Hindlimb muscle (tissue), 1 donor: ENCODE results near the gene DUSP15. TPM values are rescaled to one million over a fixed set of nuclear protein-coding genes. Genes with fewer than 3 reads are reported as not detected.
"Not testable (repeated sequence)": the region's sequence is repeated elsewhere in the genome, so short reads cannot be mapped to it uniquely, and the experiment has no call there.

ENCODE experiments used
- DNase-seq: peaks from one replicate; pipeline ENCODE4 v3.0.0-alpha.2; 2013
- polyA plus RNA-seq: library from polyadenylated mRNA; unstranded; fragments of 120-200 nt; gene quantifications from one replicate; pipeline ENCODE4 v1.2.1, GENCODE V29; 2013; ENCODE audit not compliant: insufficient read length

DUSP15 gene
- polyA plus RNA-seq, result 3.0 TPM

- peak; percentile 55 for DNase-seq
These were observed at the start of gene DUSP15, which contains the start of gene TTLL9 for GRCh38 chr20:31869942-31870725. Gene DUSP15 (minus strand): TSS chr20:31870527. CDS start chr20:31870337, 190 bp downstream. Gene TTLL9 (plus strand): TSS chr20:31870634. CDS start chr20:31871127, 493 bp downstream.

DNA sequence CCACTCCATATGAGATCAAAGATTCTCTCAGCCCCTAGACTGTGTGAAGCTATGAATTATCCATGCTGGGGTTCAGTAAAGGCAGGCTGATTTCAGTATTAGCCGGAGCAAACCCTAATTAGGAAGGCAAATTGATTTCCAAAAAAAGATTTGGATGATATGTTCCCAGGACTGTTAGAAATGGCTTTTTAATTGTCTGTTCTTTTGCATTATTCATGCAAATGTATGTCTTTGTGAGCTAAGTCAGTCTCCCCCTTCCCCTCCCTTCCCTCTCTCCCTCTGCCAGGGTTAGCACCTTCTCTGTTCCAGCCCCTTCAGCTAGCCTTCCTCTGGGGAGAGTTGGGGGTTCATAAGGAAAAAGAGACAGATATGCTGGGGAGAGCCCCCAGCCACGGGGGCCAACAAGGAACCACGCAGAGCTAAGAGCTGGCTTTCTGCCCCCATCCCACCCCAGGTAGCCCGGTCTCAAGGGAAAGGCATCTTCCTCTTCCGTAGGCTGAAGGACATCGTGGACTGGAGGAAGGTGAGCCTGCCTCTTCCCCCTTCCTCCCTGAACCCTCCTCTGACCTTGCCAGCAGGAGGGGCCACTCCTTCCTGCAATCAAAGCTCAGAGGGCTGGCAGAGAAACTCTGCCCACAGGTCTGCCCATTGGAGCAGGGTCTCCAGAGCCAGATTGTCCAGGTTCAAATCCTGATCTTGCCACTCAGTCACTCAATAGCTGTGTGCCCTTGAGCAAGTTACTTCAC, 49.3 kb upstream of the DUSP15 start:
- DNase-seq, result no peak

DNA sequence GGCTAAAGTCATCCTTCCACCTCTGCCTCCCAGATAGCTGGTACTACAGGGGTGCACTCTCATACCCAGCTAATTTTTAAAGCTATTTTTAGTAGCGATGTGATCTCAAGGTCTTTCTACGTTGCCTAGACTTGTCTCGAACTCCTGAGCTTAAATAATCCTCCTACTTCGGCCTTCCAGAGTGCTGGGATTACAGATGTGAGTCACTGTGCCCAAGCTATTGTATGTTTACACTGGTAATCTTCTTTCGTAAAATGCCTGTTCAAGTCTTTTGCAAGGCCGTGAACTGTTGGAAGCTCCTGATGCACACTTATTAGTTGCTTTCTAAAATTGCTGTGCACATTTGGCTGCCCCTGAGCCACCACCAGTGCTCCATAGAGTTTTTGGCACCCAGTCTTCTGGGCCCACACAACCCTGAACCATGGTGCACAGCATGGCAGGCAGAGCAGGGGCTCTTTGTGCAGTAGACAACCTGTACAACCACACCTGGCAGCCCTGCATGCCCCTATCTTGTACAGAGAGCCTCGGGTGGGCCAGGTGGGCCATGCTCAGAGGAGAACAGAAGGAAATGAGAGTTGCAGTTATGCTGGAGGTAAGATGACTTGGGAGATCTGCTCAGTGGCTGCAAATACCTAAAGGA, 48.3 kb upstream of the DUSP15 start:
- DNase-seq, result no peak

DNA sequence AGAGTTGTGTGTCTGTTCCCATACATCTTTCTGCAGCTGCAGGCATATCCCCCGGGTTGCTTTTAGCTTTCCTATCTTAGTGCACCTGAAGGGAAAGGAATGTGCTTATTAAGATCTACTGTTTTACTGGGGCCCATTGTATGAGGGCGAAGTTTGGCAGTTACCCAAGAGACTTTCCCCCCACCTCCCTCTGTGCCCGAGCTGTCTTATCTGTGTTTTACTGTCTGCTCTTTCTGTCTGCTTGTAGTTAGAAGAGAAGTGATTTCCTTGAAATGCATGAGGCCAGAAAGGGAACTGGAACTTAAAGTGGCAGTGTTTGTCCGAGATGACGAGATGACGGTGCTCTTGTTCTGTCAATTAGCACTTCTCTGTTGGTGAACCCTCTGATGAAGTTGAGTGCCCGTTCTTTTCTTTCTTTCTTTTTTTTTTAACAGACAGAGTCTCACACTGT, 47.7 kb upstream of the DUSP15 start:
- DNase-seq, result not testable (repeated sequence)

DNA sequence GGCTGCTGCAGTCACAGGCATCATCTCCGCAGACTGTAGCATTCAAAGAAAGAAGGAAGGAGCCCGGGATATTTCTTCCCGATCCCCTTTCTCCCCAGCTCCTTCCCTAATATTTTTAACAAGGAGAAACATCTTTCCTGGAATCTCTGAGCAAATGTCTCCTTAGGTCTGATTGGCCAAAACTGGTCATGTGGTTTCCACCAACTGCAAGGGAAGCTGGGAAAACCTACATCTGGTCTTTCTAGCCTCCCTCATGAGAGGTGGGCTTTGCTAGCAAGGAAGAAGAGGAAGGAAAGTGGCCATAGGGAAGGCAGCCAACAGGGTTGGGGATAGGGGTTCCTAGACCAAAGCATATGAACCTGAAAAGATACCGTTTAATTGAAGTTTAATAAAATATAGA, 46.4 kb upstream of the DUSP15 start:
- no peak for DNase-seq

GRCh38 chr20:31915491-31916280, 45.4 kb upstream of the DUSP15 start:
- DNase-seq, result no peak

GRCh38 chr20:31914170-31914569, 43.8 kb upstream of the DUSP15 start:
- no peak for DNase-seq

GRCh38 chr20:31913431-31914157, 43.3 kb upstream of the DUSP15 start:
- DNase-seq, result no peak

- no peak for DNase-seq
These were observed 39.9 kb upstream of the DUSP15 start for GRCh38 chr20:31910071-31910803.

DNA sequence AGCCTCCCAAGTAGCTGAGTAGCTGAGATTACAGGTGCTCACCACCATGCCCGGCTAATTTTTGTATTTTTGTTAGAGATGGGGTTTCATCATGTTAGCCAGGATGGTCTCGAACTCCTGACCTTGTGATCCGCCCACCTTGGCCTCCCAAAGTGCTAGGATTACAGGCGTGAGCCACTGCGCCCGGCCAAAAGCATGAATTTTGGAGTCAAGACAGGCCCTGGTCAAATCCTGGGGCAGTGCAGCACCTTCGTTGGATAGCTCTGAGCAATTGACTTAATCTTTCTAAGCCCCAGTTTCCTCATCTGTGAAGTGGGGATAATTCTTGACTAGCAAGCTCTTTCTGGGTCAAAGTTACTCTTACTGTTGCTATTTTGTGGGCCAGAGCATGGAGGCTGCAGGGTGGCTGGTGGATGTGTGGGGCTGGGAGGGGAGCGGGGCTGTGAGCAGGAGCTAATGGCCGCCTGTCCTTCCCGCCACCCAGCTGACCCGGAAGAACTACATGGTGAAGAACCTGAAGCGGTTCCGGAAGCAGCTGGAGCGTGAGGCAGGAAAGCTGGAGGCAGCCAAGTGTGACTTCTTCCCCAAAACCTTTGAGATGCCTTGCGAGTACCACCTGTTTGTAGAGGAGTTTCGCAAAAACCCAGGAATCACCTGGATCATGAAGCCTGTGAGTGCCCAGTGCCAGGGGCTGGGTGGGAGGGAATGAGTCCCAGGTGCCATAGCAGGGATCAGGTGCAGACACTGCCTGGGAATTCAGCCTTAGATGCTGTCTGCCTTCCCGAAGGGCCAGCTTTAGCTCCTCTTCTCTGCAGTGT, 39.1 kb upstream of the DUSP15 start:
- DNase-seq, result no peak

- DNase-seq, result no peak
These were observed 38.1 kb upstream of the DUSP15 start for GRCh38 chr20:31908424-31908823.

DNA sequence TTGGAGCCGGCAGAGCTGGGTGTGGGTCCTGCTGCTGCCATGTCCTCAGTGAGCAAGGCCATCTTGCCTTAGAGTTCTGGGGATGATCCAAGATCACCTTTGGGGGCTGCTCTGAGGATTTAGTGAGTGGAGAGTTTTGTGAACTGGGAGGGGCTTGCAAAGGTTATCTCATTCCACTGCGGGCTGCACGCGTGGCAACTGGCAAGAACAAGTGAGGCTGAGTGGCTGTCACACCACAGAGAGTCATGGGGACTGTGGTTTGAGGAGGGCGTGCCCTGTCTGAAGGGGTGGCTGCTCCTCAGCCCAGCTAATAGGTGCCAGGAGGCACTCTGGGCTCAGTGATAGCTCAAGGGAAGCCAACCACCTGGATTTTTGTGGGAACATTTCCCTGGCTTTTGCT, 37.7 kb upstream of the DUSP15 start:
- DNase-seq, result no peak

GRCh38 chr20:31907046-31907445, 36.7 kb upstream of the DUSP15 start:
- DNase-seq, result no peak

DNA sequence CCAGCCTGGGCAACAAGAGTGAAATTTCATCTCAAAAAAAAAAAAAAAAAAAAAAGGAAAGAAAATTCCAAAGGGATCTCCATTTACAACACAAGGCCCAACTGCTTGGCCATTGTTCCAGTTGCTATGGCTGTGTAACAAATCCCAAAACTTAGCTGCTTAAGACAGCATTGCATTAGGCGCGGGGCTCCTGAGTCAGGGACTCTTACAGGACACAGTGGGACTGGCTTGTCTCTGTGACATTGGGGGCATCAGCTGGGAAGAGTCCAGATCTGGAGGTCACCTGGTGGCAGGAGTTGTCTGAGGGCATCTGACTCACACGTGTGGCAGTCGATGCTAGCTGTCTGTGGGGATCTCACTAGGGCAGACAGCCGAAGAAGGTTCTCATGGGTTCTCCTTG, 35.7 kb upstream of the DUSP15 start:
- no peak for DNase-seq

DNA sequence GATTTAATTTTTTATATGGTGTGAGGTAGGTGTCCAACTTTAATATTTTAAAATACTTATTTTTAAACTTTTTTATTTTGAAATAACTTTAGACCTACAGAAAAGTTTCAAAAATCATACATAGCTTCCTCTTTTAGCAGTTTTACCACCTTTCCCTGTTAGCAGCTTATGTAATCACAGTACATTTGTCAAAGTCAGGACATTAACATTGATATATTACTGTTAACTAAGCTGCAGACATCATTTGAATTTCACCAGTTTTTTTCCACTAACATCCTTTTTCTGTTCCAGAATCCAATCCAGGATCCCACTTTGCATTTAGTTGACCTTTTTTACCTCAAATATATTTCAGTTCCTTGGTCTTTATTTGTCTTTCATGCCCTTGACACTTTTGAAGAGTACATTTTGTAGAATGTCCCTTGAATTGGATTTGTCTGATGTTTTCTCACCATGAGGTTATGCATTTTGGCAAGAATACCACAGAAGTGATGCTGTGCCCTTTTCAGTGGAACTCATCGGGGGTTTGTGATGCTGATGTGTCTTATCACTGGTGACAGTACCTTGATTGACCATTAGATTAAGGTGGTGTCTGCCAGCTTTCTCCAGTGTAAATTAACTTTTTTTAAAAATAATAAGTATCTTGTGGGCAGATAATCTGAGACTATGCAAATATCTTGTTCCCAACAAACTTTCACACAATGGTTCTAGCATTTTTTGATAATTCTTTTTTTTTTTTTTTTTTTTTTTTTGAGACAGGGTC, 33.5 kb upstream of the DUSP15 start:
- no peak for DNase-seq

- DNase-seq, result no peak
These were observed 31.3 kb upstream of the DUSP15 start for GRCh38 chr20:31901615-31902014.

DNA sequence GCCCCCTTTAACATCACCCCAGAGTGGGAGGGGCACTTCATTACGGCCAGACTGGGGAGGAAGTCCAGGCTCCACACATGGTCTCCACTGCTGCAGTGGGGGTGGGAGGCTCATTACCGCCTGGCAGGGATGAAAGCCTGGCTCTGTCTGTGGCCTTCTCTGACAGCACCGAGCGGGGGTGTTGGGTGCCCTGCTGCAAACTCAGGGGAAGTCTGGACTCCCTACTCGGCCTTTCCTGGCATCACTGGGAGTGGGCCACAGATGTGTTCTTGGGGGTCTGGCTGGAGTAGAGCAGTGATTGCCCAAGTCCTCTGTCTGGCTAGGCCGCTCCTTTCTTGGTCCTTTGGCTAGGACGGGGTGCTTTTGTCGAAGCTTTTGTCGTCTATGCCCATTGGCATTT, 27.2 kb upstream of the DUSP15 start:
- DNase-seq, result no peak

GRCh38 chr20:31896049-31896448, 25.7 kb upstream of the DUSP15 start:
- no peak for DNase-seq

- peak; percentile 42 for DNase-seq
These were observed 24.8 kb upstream of the DUSP15 start for GRCh38 chr20:31894980-31895675.
